ENCODE data around the gene HACE1.

HACE1 gene

DNA sequence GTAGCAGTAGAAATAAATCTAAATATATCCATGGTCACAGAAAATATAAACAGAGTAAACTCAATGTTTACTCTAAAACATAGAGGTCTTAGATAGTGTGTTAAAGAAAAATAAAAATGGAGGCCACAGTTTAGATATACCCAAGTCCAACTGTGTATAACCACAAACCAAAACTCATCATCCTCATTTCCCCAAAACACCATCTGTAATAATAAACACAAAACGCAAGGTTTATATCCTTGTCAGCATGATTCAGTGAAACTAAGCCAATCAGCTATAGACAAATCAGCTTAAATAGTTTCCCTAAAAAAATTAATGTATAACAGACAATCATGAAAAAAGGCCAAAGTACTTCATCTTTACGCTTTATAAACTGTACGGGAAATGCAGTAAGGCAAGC is 2.7 kb upstream of the HACE1 start:
- Histone ChIP-seq H4K20me1 (ENCODE audit: insufficient read depth, low read length, poor library complexity, severe bottlenecking) (peaks cover 8% of the 10 kb centered on the region), H3K9ac (ENCODE audit: low read depth, low read length, poor library complexity, severe bottlenecking) (no peak overlapping the region), H3K4me2 (ENCODE audit: low read depth, low read length, poor library complexity, severe bottlenecking) (no peak overlapping the region), H3K79me2 (ENCODE audit: insufficient read depth, low read length) (peaks cover 19% of the 10 kb centered on the region), H2AFZ (ENCODE audit: low read length) (no peak overlapping the region), H3K9me2 (replicated peaks; ENCODE audit: low read depth, low read length) (no peaks in the 10 kb centered on the region), H3K27me3 (ENCODE audit: insufficient read depth, low read length, poor library complexity, severe bottlenecking) (no peaks in the 10 kb centered on the region), H3K4me1 (ENCODE audit: insufficient read depth, low read length, poor library complexity, severe bottlenecking) (peaks cover 14% of the 10 kb centered on the region), H3K36me3 (ENCODE audit: insufficient read depth, low read length) (no peaks in the 10 kb centered on the region), H3K4me3 (ENCODE audit: low read length, poor library complexity, severe bottlenecking) (no peak overlapping the region), H3K9me3 (ENCODE audit: insufficient read depth, low read depth, low read length) (no peaks in the 10 kb centered on the region), H3F3A (ENCODE audit: low read depth) (no peaks in the 10 kb centered on the region)
- TF ChIP-seq, protein P1, sequence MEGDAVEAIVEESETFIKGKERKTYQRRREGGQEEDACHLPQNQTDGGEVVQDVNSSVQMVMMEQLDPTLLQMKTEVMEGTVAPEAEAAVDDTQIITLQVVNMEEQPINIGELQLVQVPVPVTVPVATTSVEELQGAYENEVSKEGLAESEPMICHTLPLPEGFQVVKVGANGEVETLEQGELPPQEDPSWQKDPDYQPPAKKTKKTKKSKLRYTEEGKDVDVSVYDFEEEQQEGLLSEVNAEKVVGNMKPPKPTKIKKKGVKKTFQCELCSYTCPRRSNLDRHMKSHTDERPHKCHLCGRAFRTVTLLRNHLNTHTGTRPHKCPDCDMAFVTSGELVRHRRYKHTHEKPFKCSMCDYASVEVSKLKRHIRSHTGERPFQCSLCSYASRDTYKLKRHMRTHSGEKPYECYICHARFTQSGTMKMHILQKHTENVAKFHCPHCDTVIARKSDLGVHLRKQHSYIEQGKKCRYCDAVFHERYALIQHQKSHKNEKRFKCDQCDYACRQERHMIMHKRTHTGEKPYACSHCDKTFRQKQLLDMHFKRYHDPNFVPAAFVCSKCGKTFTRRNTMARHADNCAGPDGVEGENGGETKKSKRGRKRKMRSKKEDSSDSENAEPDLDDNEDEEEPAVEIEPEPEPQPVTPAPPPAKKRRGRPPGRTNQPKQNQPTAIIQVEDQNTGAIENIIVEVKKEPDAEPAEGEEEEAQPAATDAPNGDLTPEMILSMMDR (conservative IDR thresholded peaks at IDR 0.05; ENCODE audit: low read length): no peak
- no peak for TF ChIP-seq EZH2phosphoT487 (IDR thresholded peaks at IDR 0.05; ENCODE audit: borderline replicate concordance)

DNA sequence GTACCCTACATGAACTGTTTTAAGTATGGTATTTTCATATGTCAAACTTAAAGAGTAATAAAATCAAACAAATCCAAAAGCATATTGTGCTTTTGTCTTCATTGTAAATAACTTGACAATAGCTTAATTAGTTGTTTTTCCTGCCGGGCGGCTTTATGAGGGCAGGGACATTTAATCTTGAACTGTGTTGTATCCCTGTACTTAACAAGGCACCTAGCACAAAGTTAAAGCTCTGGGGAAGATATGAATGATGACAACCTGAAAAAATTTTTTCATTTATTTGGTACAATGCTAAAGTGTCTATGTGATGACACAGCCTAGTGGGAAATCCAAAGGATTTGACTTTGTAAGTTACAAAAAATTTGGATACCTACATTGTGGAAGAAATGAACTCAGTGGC is 502 bp upstream of the HACE1 start:
- peaks cover 20% of the 10 kb centered on the region for H4K20me1 ChIP-seq (ENCODE audit: insufficient read depth, low read length, poor library complexity, severe bottlenecking)
- no peaks in the 10 kb centered on the region for H3K36me3 ChIP-seq (ENCODE audit: insufficient read depth, low read length)
- no peaks in the 10 kb centered on the region for H3K9me3 ChIP-seq (ENCODE audit: insufficient read depth, low read depth, low read length)
- TF ChIP-seq, protein P1 (conservative IDR thresholded peaks at IDR 0.05; ENCODE audit: low read length): no peak
- no peak for TF ChIP-seq EZH2phosphoT487 (IDR thresholded peaks at IDR 0.05; ENCODE audit: borderline replicate concordance)
- 0 out of 2 replicates have a peak, but pooled peaks cover 3% of the 10 kb centered on the region for H3F3A ChIP-seq (ENCODE audit: low read depth)
- H3K9ac ChIP-seq (ENCODE audit: low read depth, low read length, poor library complexity, severe bottlenecking): peak overlapping the region; percentile 83
- peak overlapping the region; percentile 91 for H3K4me2 ChIP-seq (ENCODE audit: low read depth, low read length, poor library complexity, severe bottlenecking)
- H3K9me2 ChIP-seq (replicated peaks; ENCODE audit: low read depth, low read length): no peaks in the 10 kb centered on the region
- H3K79me2 ChIP-seq (ENCODE audit: insufficient read depth, low read length): peaks cover 38% of the 10 kb centered on the region
- H3K4me1 ChIP-seq (ENCODE audit: insufficient read depth, low read length, poor library complexity, severe bottlenecking): peaks cover 31% of the 10 kb centered on the region
- H3K4me3 ChIP-seq (ENCODE audit: low read length, poor library complexity, severe bottlenecking): peak overlapping the region; percentile 92
- peak overlapping the region; percentile 98 for H2AFZ ChIP-seq (ENCODE audit: low read length)
- no peaks in the 10 kb centered on the region for H3K27me3 ChIP-seq (ENCODE audit: insufficient read depth, low read length, poor library complexity, severe bottlenecking)

DNA sequence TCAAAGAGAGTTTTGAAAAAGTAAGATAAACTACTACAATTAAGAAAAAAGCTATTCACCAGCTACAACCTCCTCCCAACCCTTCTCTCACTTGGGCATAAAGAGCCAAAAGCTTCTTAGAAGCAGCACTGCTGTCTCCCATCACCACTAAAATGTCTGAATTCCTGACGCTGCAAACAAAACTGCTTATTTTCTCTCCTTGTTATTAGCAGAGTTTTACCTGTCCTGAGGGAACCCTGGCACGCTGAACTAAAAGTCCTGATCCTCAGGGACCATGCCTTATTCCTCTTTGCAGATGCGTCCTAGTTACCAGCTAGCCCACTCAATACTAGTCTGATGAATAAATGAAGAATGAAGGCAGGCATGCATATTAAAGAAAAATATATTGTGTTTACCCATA is 1.1 kb downstream of the HACE1 start:
- Histone ChIP-seq H3K9ac (ENCODE audit: low read depth, low read length, poor library complexity, severe bottlenecking) (peak overlapping the region; percentile 83), H4K20me1 (ENCODE audit: insufficient read depth, low read length, poor library complexity, severe bottlenecking) (peaks cover 26% of the 10 kb centered on the region), H3K9me3 (ENCODE audit: insufficient read depth, low read depth, low read length) (no peaks in the 10 kb centered on the region), H3K79me2 (ENCODE audit: insufficient read depth, low read length) (peaks cover 38% of the 10 kb centered on the region), H3K9me2 (replicated peaks; ENCODE audit: low read depth, low read length) (no peaks in the 10 kb centered on the region), H3K4me3 (ENCODE audit: low read length, poor library complexity, severe bottlenecking) (peak overlapping the region; percentile 92), H3F3A (ENCODE audit: low read depth) (0 out of 2 replicates have a peak, but pooled peaks cover 3% of the 10 kb centered on the region), H2AFZ (ENCODE audit: low read length) (peak overlapping the region; percentile 98; the same call in 1 of the 2 replicates), H3K36me3 (ENCODE audit: insufficient read depth, low read length) (no peaks in the 10 kb centered on the region), H3K27me3 (ENCODE audit: insufficient read depth, low read length, poor library complexity, severe bottlenecking) (no peaks in the 10 kb centered on the region), H3K4me2 (ENCODE audit: low read depth, low read length, poor library complexity, severe bottlenecking) (peak overlapping the region; percentile 91), H3K4me1 (ENCODE audit: insufficient read depth, low read length, poor library complexity, severe bottlenecking) (peaks cover 38% of the 10 kb centered on the region)
- TF ChIP-seq, protein P1 (conservative IDR thresholded peaks at IDR 0.05; ENCODE audit: low read length): no peak
- no peak for TF ChIP-seq EZH2phosphoT487 (IDR thresholded peaks at IDR 0.05; ENCODE audit: borderline replicate concordance)

Data from Loucy (cell line).